NCI-H460 (cell line): Measurements from ENCODE around the gene KRTAP4-4. TPM values are rescaled to one million over a fixed set of nuclear protein-coding genes. Genes with fewer than 3 reads are reported as not detected.
"Not testable (repeated sequence)": the region's sequence is repeated elsewhere in the genome, so short reads cannot be mapped to it uniquely, and the experiment has no call there.

Experiments
- DNase-seq: peaks from one replicate; pipeline ENCODE4 v3.0.0-alpha.2; 2016; ENCODE audit warnings: low read depth; ENCODE audit errors: extremely low read depth
- small RNA-seq, 2 experiments: library from RNA; depleted of rRNA; stranded (forward); fragments of <200 nt; gene quantifications; one replicate each; pipeline ENCODE3, GENCODE V24; 2014
- total RNA-seq: library from RNA; depleted of rRNA; stranded (reverse); fragments of >200 nt; shearing (Covaris generic); gene quantifications from 2 replicates; pipeline ENCODE4 v1.2.3, GENCODE V29; 2014; rRNA removed

KRTAP4-4 gene
- total RNA-seq, 1 experiment from 2014 or later, result not detected

DNA sequence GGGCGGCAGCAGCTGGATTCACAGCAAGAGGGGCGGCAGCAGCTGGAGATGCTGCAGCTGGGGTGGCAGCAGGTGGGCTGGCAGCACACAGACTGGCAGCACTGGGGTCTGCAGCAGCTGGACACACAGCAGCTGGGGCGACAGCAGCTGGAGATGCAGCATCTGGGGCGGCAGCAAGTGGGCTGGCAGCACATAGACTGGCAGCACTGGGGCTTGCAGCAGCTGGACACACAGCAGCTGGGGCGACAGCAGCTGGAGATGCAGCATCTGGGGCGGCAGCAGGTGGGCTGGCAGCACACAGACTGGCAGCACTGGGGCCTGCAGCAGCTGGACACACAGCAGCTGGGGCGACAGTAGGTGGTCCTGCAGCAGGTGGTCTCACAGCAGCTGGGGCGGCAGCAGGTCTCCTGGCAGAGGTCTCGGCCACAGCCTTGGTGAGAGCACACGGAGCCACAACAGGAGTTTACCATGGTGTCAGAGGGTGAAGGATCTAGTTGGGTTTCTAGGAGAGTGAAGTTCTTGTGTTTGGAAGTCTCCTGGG, 42.6 kb downstream of the KRTAP4-4 start, which contains the start of gene KRTAP4-11:
Gene KRTAP4-11, minus strand, starts transcription at position 528 of the 541 bp plus-strand sequence. Its CDS starts 58 bp downstream, at position 470.
- DNase-seq, result not testable (repeated sequence)

DNA sequence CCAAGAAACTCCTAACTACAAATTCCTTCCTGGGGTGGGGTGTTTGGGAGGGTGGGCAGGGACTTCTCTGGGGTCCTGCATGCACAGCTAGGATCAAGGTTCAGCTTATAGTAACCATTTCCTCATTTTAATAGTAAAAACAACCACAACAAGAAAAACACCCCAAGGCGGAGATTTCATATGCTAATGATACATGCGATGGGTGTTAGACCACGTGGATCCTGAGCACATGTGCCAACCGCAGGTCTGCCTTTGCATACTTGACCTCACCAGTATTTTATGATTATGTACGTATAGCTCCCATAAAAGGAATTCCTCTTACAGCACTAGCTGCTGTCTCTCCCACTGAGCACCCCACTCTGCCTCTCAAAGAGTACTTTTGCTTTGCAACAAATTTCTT, 44.3 kb downstream of the KRTAP4-4 start:
- DNase-seq, result no peak

DNA sequence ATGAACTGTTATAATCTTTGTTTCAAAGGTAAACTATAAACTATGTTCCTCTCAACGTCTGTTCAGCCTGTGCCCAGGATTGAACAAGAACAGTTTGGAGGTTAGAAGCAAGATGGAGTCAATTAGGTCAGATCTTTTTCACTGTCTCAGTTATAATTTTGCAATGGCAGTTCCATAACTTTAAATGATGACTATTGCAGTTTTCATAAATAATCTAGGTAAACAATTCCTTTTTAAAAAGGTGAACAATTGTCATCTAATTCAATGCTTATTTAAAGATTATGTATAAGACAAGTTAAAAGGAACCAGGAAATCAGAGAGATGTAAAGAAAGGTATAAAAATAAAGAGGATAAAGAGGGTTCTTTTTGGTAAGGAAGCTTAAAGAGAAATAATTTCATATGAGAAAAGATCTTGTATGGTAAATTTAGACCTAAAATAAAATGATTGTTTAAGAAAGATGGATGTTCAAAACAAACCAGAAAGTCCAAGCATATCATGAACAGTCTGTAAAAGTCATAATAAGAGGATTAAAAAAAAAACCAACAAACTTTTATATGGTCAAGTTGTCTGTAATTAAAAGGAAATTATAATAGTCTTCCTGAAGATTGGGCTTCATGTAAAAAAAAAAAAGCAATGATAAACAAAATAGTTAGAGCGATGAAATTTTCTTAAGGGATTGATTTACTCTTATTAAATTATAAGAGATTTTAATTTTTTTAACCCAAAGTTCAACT, 49.2 kb downstream of the KRTAP4-4 start:
- no peak for DNase-seq

Small RNAs within 50 kb of the gene (small RNA-seq; reads per million reads assigned to genes)
- 0 reads per million in 2 experiments for gene KRTAP4-17P

Other genes starting within 250 kb of the KRTAP4-4 start
- gene KRT23, start 223.1 kb downstream of the KRTAP4-4 start, total RNA-seq, result 0.07 TPM in 1 of 2 replicates, not detected in the other
- not detected in 2 replicates for gene KRT39, start 193.8 kb downstream of the KRTAP4-4 start, total RNA-seq
- not detected in 2 replicates for gene KRT40, start 176.4 kb downstream of the KRTAP4-4 start, total RNA-seq
- gene KRTAP3-3, start 166.6 kb downstream of the KRTAP4-4 start, total RNA-seq, result not detected in 2 replicates
- gene KRTAP3-2, start 160.8 kb downstream of the KRTAP4-4 start, total RNA-seq, result not detected in 2 replicates
- gene KRTAP3-1, start 151.6 kb downstream of the KRTAP4-4 start, total RNA-seq, result not detected in 2 replicates
- not detected in 2 replicates for gene KRTAP1-5, start 133.5 kb downstream of the KRTAP4-4 start, total RNA-seq
- not detected in 2 replicates for gene KRTAP1-4, start 130.6 kb downstream of the KRTAP4-4 start, total RNA-seq
- gene KRTAP1-3, start 125.9 kb downstream of the KRTAP4-4 start, total RNA-seq, result not detected in 2 replicates
- gene KRTAP1-1, start 119.3 kb downstream of the KRTAP4-4 start, total RNA-seq, result not detected in 2 replicates
- gene KRTAP2-1, start 113.4 kb downstream of the KRTAP4-4 start, total RNA-seq, result not detected in 2 replicates
- gene KRTAP2-2, start 105.5 kb downstream of the KRTAP4-4 start, total RNA-seq, result not detected in 2 replicates
- not detected in 2 replicates for gene KRTAP2-3, start 100.6 kb downstream of the KRTAP4-4 start, total RNA-seq
- gene KRTAP2-4, start 94.9 kb downstream of the KRTAP4-4 start, total RNA-seq, result not detected in 2 replicates
- not detected in 2 replicates for gene KRTAP4-7, start 76.6 kb downstream of the KRTAP4-4 start, total RNA-seq
- gene KRTAP4-8, start 62.6 kb downstream of the KRTAP4-4 start, total RNA-seq, result not detected in 2 replicates
- gene KRTAP4-16, start 58.5 kb downstream of the KRTAP4-4 start, total RNA-seq, result not detected in 2 replicates
- gene KRTAP4-9, start 55.4 kb downstream of the KRTAP4-4 start, total RNA-seq, result not detected in 2 replicates
- not detected in 2 replicates for gene KRTAP4-11, start 42.4 kb downstream of the KRTAP4-4 start, total RNA-seq
- not detected in 2 replicates for gene KRTAP4-12, start 36.6 kb downstream of the KRTAP4-4 start, total RNA-seq
- gene KRTAP4-6, start 20.2 kb downstream of the KRTAP4-4 start, total RNA-seq, result not detected in 2 replicates
- not detected in 2 replicates for gene KRTAP4-5, start 10.9 kb downstream of the KRTAP4-4 start, total RNA-seq
- gene KRTAP4-3, start 7.5 kb upstream of the KRTAP4-4 start, total RNA-seq, result not detected in 2 replicates
- gene KRTAP4-2, start 17.5 kb upstream of the KRTAP4-4 start, total RNA-seq, result not detected in 2 replicates
- 0.17 TPM in 1 of 2 replicates, not detected in the other for gene KRTAP4-1, start 24.2 kb upstream of the KRTAP4-4 start, total RNA-seq
- not detected in 2 replicates for gene KRTAP9-1, start 29.1 kb upstream of the KRTAP4-4 start, total RNA-seq
- gene KRTAP9-2, start 65.9 kb upstream of the KRTAP4-4 start, total RNA-seq, result not detected in 2 replicates
- not detected in 2 replicates for gene KRTAP9-3, start 71.7 kb upstream of the KRTAP4-4 start, total RNA-seq
- not detected in 2 replicates for gene KRTAP9-8, start 77.3 kb upstream of the KRTAP4-4 start, total RNA-seq
- not detected in 2 replicates for gene KRTAP9-4, start 88.9 kb upstream of the KRTAP4-4 start, total RNA-seq
- gene KRTAP9-9, start 94.6 kb upstream of the KRTAP4-4 start, total RNA-seq, result not detected in 2 replicates
- not detected in 2 replicates for gene KRTAP9-6, start 104.6 kb upstream of the KRTAP4-4 start, total RNA-seq
- not detected in 2 replicates for gene KRTAP9-7, start 115.0 kb upstream of the KRTAP4-4 start, total RNA-seq
- not detected in 2 replicates for gene KRTAP29-1, start 142.1 kb upstream of the KRTAP4-4 start, total RNA-seq
- not detected in 2 replicates for gene KRTAP16-1, start 148.6 kb upstream of the KRTAP4-4 start, total RNA-seq
- not detected in 2 replicates for gene KRTAP17-1, start 155.0 kb upstream of the KRTAP4-4 start, total RNA-seq
- gene KRT33A, start 190.1 kb upstream of the KRTAP4-4 start, total RNA-seq, result not detected in 2 replicates
- gene KRT33B, start 209.1 kb upstream of the KRTAP4-4 start, total RNA-seq, result not detected in 2 replicates
- gene KRT34, start 221.6 kb upstream of the KRTAP4-4 start, total RNA-seq, result 0.10 TPM in 1 of 2 replicates, not detected in the other
- gene KRT31, start 236.9 kb upstream of the KRTAP4-4 start, total RNA-seq, result not detected in 2 replicates